ENCODE data around the gene GAPT.

The GAPT gene

GRCh38 chr5:58455066-58455465, 36.2 kb upstream of the GAPT start:
- intact Hi-C loops (cut with DNase I; ENCODE audit: low total_unique reads), result no loop called here
- H3K4me3 ChIP-seq, result no peak overlapping the region
- no peak overlapping the region for H3K27ac ChIP-seq

GRCh38 chr5:58455480-58455879, 35.8 kb upstream of the GAPT start:
- no peaks in the 10 kb centered on the region for H3K27me3 ChIP-seq
- no peaks in the 10 kb centered on the region for H3K9me3 ChIP-seq
- no peak overlapping the region for H3K4me3 ChIP-seq
- no peak for TF ChIP-seq CTCF (IDR thresholded peaks at IDR 0.05)
- no peak for DNase-seq
- no peak overlapping the region for H3K27ac ChIP-seq
- H3K4me1 ChIP-seq, result peaks cover 0 to 36% (median 7%) of the 10 kb centered on the region in 4 donors
- H3K36me3 ChIP-seq, result peaks cover 12 to 42% (median 25%) of the 10 kb centered on the region in 3 donors
- intact Hi-C loops (cut with DNase I; ENCODE audit: low total_unique reads), result no loop called here

More at GRCh38 chr5:58455066-58455465, 36.2 kb upstream of the GAPT start:
- Histone ChIP-seq H3K36me3 (peaks cover 12 to 42% (median 25%) of the 10 kb centered on the region in 3 donors), H3K4me1 (peaks cover 0 to 36% (median 7%) of the 10 kb centered on the region in 4 donors), H3K27me3 (no peaks in the 10 kb centered on the region), H3K9me3 (no peaks in the 10 kb centered on the region)
- TF ChIP-seq CTCF (IDR thresholded peaks at IDR 0.05), result no peak
- DNase-seq, result no peak

- no peak overlapping the region for H3K27ac ChIP-seq
- no peak for TF ChIP-seq CTCF (IDR thresholded peaks at IDR 0.05)
- no peak overlapping the region for H3K4me3 ChIP-seq
- no peaks in the 10 kb centered on the region for H3K9me3 ChIP-seq
- H3K36me3 ChIP-seq, result peaks cover 12 to 42% (median 25%) of the 10 kb centered on the region in 3 donors
- H3K27me3 ChIP-seq, result no peaks in the 10 kb centered on the region
- DNase-seq, result no peak
- H3K4me1 ChIP-seq, result peaks cover 0 to 36% (median 8%) of the 10 kb centered on the region in 4 donors
- intact Hi-C loops (cut with DNase I; ENCODE audit: low total_unique reads), result no loop called here
Measured at GRCh38 chr5:58456026-58456425, 35.2 kb upstream of the GAPT start.

GRCh38 chr5:58456486-58456885, 34.7 kb upstream of the GAPT start:
- Histone ChIP-seq H3K36me3 (peaks cover 12 to 42% (median 25%) of the 10 kb centered on the region in 3 donors), H3K4me1 (peaks cover 0 to 36% (median 9%) of the 10 kb centered on the region in 4 donors), H3K27me3 (no peaks in the 10 kb centered on the region), H3K4me3 (peak overlapping the region in 1 of 2 donors; percentile 85), H3K27ac (no peak overlapping the region), H3K9me3 (no peaks in the 10 kb centered on the region)
- no peak for TF ChIP-seq CTCF (IDR thresholded peaks at IDR 0.05)
- intact Hi-C loops (cut with DNase I; ENCODE audit: low total_unique reads), result no loop called here
- no peak for DNase-seq

GRCh38 chr5:58457050-58457449, 34.2 kb upstream of the GAPT start:
- Histone ChIP-seq H3K4me3 (peak overlapping the region; percentile 57 to 85), H3K27ac (peak overlapping the region in 1 of 2 donors; percentile 5), H3K9me3 (no peaks in the 10 kb centered on the region), H3K27me3 (no peaks in the 10 kb centered on the region), H3K4me1 (peaks cover 0 to 36% (median 9%) of the 10 kb centered on the region in 4 donors), H3K36me3 (peaks cover 12 to 37% (median 25%) of the 10 kb centered on the region in 3 donors)
- intact Hi-C loops (cut with DNase I; ENCODE audit: low total_unique reads), result no loop called here
- TF ChIP-seq CTCF (IDR thresholded peaks at IDR 0.05), result no peak
- DNase-seq, result no peak
